ENCODE results near the gene UHRF1.

Gene UHRF1

GRCh38 chr19:5002143-5002542 is 92.8 kb downstream of the UHRF1 start:
- no peak for TF ChIP-seq CTCF (IDR thresholded peaks at IDR 0.05)

DNA sequence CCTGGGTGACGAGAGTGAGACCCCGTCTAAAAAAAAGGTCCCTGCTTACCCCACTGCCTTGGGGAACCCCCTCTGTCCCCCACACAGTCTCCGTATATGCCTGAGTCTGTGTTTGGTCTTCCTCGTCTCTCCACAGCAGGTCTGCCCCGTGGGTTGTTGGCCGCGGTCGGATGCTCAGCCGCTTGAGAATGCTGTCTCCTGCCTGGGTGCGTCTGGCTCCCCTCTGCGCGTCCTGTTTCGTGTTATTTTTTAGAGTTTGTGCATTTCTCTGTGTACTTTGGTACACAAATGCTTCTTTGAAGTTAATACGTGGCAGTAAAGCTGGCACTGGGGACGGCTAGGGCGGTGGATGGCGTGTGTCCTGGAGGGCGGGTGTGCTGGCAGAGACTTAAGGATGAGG is 94.5 kb downstream of the UHRF1 start:
- no peak for TF ChIP-seq CTCF (IDR thresholded peaks at IDR 0.05)

- TF ChIP-seq CTCF (IDR thresholded peaks at IDR 0.05): no peak
Observed at GRCh38 chr19:5005096-5005495, 95.8 kb downstream of the UHRF1 start.

- TF ChIP-seq CTCF (IDR thresholded peaks at IDR 0.05): no peak
Observed at GRCh38 chr19:5006201-5006600, 96.9 kb downstream of the UHRF1 start.

DNA sequence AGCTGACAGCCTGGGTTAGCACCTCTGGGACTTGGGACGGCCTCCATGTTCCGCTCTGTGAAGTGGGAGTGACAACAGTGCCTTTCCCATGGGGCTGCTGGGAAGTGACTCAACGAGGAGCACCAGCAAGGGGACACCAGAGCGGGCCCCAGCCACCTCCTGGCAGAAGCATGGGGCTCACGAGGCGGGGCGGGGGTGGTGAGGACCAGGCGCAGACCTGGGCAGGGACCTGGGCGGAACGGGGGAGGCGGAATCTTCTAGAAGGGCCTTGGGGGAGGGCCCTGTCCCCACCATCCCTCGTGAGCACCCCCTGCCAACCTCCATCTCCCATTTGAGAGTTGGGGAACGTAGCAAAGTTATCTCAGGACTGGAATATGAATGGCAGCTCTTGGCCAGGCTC is 97.5 kb downstream of the UHRF1 start:
- TF ChIP-seq CTCF (IDR thresholded peaks at IDR 0.05): no peak
